ENCODE data around the gene SPRN.

DNA sequence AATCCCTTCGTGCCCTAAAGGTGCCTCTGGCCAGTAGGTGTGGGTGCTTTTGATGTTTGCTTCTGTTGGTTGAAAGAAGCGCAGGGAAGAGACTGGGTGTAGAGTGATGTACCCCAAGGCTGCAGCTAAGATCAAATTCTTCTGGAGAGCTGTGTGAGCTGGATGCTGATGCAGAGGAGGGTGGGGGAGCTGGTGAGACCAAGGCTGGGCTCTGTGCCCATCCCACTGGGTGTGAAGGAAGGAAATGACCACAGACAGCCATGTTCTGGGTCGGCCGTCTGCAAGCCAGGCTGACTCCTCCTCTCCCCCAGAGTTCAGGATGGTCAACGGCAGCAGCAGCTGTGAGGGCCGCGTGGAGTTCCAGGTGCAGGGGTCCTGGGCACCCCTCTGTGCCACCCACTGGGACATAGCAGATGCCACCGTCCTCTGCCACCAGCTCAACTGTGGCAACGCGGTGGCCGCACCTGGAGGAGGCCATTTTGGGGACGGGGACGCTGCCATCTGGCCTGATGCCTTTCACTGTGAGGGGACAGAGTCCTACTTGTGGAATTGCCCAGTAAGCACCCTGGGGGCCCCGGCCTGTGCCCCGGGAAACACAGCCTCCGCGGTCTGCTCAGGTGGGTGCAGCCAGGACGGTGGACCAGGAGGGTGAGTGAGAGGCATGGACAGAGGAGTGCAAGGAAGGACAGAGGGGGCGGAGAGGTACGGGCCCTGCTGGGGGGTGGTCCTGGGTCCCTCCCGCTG lies 34.5 kb upstream of the SPRN start:
- TF ChIP-seq POLR2AphosphoS5 (IDR thresholded peaks at IDR 0.05; ENCODE audit: low read depth, low read length): no peak
- TF ChIP-seq SIN3A (IDR thresholded peaks at IDR 0.05; ENCODE audit: borderline replicate concordance, insufficient read depth, low read length): no peak
- no peak for TF ChIP-seq REST (IDR thresholded peaks at IDR 0.05; ENCODE audit: insufficient read depth in 1 of 2, low read depth in 2 of 2, low read length in 2 of 2)
- TF ChIP-seq TAF1 (IDR thresholded peaks at IDR 0.05; ENCODE audit: borderline replicate concordance, insufficient read depth, low read length): no peak
- TF ChIP-seq FOXP2 (optimal IDR thresholded peaks at IDR 0.05; ENCODE audit: borderline replicate concordance, extremely low read depth, extremely low read length, insufficient read depth): no peak
